Epithelial cell of esophagus (primary cell): Measurements from ENCODE around the gene EXTL2.
A peak's percentile ranks its signal among the peaks of the same experiment; 100 is the strongest.
"Not testable (repeated sequence)": the region's sequence is repeated elsewhere in the genome, so short reads cannot be mapped to it uniquely, and the experiment has no call there.

Source experiments
- DNase-seq: peaks from one replicate; pipeline ENCODE4 v3.0.0; 2010; ENCODE audit warnings: low read depth
- H3K4me3 ChIP-seq: 2 replicates; pipeline ENCODE4 v1.5.1; 2011; ENCODE audit warnings: mild to moderate bottlenecking, low read length, control low read depth
- TF ChIP-seq, protein P1 (sequence below): IDR thresholded peaks from 2 replicates; pipeline ENCODE4 v1.5.1; 2011; ENCODE audit warnings: low read depth, mild to moderate bottlenecking, low read length, control low read depth, inconsistent platforms; ENCODE audit not compliant: insufficient read depth; ENCODE audit errors: missing control alignments

The EXTL2 gene

GRCh38 chr1:100834777-100835660 is 59.6 kb downstream of the EXTL2 start:
- no peak for DNase-seq
- H3K4me3 ChIP-seq, result no peak overlapping the region
- TF ChIP-seq, protein P1, sequence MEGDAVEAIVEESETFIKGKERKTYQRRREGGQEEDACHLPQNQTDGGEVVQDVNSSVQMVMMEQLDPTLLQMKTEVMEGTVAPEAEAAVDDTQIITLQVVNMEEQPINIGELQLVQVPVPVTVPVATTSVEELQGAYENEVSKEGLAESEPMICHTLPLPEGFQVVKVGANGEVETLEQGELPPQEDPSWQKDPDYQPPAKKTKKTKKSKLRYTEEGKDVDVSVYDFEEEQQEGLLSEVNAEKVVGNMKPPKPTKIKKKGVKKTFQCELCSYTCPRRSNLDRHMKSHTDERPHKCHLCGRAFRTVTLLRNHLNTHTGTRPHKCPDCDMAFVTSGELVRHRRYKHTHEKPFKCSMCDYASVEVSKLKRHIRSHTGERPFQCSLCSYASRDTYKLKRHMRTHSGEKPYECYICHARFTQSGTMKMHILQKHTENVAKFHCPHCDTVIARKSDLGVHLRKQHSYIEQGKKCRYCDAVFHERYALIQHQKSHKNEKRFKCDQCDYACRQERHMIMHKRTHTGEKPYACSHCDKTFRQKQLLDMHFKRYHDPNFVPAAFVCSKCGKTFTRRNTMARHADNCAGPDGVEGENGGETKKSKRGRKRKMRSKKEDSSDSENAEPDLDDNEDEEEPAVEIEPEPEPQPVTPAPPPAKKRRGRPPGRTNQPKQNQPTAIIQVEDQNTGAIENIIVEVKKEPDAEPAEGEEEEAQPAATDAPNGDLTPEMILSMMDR, result peak; percentile 32

DNA sequence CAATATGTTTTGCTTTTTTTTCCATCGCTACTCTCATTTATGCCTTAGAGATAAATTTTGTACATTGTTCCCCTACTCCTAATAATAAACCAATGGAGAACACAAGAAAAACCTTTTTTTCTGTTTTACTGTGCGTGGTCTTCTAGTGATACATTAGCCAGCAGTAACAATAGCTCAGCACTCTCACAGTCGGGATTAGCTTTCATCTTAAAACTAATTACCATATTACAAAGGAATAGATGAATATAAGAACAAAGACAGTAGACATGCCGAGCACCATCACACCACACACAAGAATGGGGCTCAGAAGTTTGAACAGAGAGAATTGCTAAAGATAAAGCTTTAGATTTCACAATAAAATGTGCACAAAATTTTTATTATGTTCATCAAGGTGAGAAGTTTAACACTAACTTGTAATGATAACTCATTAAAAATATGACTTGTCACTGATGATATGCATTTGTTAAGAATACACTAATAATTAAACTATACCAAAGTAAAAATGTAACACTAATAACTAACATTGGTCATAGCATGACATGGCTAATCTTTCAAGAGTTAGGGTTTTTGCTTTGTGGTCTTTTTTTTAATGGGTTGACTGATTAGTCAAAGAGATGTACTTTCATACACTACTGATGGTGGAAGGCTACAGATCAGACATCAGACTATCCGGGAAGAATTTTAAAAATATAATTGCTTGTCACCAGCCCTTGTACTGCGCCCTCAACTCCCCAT is 61.8 kb downstream of the EXTL2 start:
- no peak overlapping the region for H3K4me3 ChIP-seq
- TF ChIP-seq, protein P1, result no peak
- DNase-seq, result no peak

DNA sequence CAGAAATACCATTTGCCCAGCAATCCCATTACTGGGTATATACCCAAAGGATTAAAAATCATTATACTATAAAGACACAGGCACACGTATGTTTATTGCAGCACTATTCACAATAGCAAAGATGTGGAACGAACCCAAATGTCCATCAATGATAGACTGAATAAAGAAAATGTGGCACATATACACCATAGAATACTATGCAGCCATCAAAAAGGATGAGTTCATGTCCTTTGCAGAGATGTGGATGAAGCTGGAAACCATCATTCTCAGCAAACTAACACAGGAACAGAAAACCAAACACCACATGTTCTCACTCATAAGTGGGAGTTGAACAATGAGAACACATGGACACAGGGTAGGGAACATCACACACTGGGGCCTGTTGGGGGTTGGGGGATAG is 69.0 kb downstream of the EXTL2 start:
- DNase-seq, H3K4me3 ChIP-seq: not testable (repeated sequence)
